Fibroblast of lung (primary cell): Measurements from ENCODE around the gene MYH9. TPM values are rescaled to one million over a fixed set of nuclear protein-coding genes. Genes with fewer than 3 reads are reported as not detected.

ENCODE experiments used
- DNase-seq, 2 donors: peaks; one replicate each; pipeline versions ENCODE4 v3.0.0 to v3.0.0-alpha.2; 2010; ENCODE audit warnings: low read depth in 2 of 2
- H2AFZ ChIP-seq: 2 replicates; pipeline ENCODE4 v1.5.1; 2012; ENCODE audit warnings: low read length, control low read depth, inconsistent platforms
- H3K27ac ChIP-seq: 2 replicates; pipeline ENCODE4 v1.5.1; 2011; ENCODE audit warnings: low read length, control low read depth; ENCODE audit not compliant: insufficient read depth
- H3K27me3 ChIP-seq: 2 replicates; pipeline ENCODE4 v1.5.1; 2011; ENCODE audit warnings: mild to moderate bottlenecking, low read length; ENCODE audit not compliant: control insufficient read depth, insufficient read depth
- H3K36me3 ChIP-seq: 2 replicates; pipeline ENCODE4 v1.5.1; 2011; ENCODE audit warnings: low read length; ENCODE audit not compliant: control insufficient read depth, insufficient read depth
- H3K4me1 ChIP-seq: 2 replicates; pipeline ENCODE4 v1.5.1; 2011; ENCODE audit warnings: low read length; ENCODE audit not compliant: control insufficient read depth, insufficient read depth; ENCODE audit errors: extremely low read depth
- H3K4me2 ChIP-seq: 2 replicates; pipeline ENCODE4 v1.5.1; 2011; ENCODE audit warnings: low read length, control low read depth; ENCODE audit not compliant: insufficient read depth; ENCODE audit errors: extremely low read depth
- H3K4me3 ChIP-seq, 4 experiments: fragments of 200-600 bp in 1 of 4; sonication (generic) in 1 of 4; replicated peaks in 1 of 4; 2 replicates each; pipeline ENCODE4 v1.5.1; 2011 to 2016; ENCODE audit warnings: low read length in 4 of 4, low read depth in 3 of 4, mild to moderate bottlenecking in 3 of 4, control low read depth in 2 of 4, inconsistent platforms in 1 of 4, mixed read lengths in 1 of 4; ENCODE audit not compliant: insufficient read depth in 1 of 4; ENCODE audit errors: control extremely low read depth in 1 of 4
- H3K79me2 ChIP-seq: 2 replicates; pipeline ENCODE4 v1.5.1; 2012; ENCODE audit warnings: mild to moderate bottlenecking, low read length, inconsistent platforms; ENCODE audit not compliant: control insufficient read depth, insufficient read depth
- H3K9ac ChIP-seq: 2 replicates; pipeline ENCODE4 v1.5.1; 2011; ENCODE audit warnings: mild to moderate bottlenecking, low read length, control low read depth; ENCODE audit not compliant: insufficient read depth
- H3K9me3 ChIP-seq: 2 replicates; pipeline ENCODE4 v1.5.1; 2012; ENCODE audit warnings: low read depth, low read length; ENCODE audit not compliant: control insufficient read depth, insufficient read depth
- H4K20me1 ChIP-seq: 2 replicates; pipeline ENCODE4 v1.5.1; 2011; ENCODE audit warnings: low read length; ENCODE audit not compliant: control insufficient read depth, insufficient read depth; ENCODE audit errors: extremely low read depth
- EZH2 ChIP-seq: IDR thresholded peaks from 2 replicates; pipeline ENCODE4 v1.5.1; 2012; ENCODE audit warnings: low read length, control low read depth, mild to moderate bottlenecking; ENCODE audit errors: missing control alignments
- polyA plus RNA-seq, 2 donors: library from polyadenylated mRNA; depleted of rRNA in 1 of 2; stranded (reverse) in 1 of 2; unstranded in 1 of 2; fragments of >200 nt; gene quantifications; 2 replicates each; pipeline ENCODE4 v1.2.1, GENCODE V29; 2011 to 2012; ENCODE audit warnings: missing spikeins in 1 of 2
- total RNA-seq: library from RNA; depleted of rRNA; stranded (reverse); fragments of >200 nt; gene quantifications from 2 replicates; pipeline ENCODE4 v1.2.1, GENCODE V29; 2014
- TF ChIP-seq, protein P1 (sequence below), 2 donors: IDR thresholded peaks in 1 of 2; conservative IDR thresholded peaks in 1 of 2; 1 replicate in 1 of 2; 2 replicates in 1 of 2; pipeline ENCODE4 v1.5.1; 2011 to 2012; ENCODE audit warnings: low read length in 2 of 2, control low read depth in 1 of 2, inconsistent platforms in 1 of 2, low read depth in 1 of 2, mild to moderate bottlenecking in 1 of 2

Gene MYH9
- total and polyA plus RNA-seq, 2 donors (not counting 1 experiment from before 2014, with no cell fraction given), result 677 to 796 TPM

DNA sequence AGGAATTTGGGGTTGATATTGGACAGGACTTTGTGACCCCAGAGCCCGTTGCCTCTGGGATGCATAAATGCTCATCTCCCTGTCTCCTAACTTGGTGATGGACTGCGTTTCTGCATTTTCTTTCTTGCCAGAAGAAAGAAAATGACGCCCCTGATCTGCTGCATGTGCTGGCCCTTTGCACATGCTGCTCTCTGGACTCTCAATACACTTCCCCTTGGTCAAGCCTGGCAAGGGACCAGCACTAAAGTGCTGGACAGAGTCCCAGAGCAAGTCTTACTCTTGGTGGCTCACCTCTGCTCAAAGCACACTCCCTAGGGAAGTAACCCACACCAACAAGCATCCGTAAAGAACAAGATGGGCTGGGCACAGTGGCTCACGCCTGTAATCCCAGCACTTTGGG, 40.7 kb downstream of the MYH9 start:
- H3K9me3 ChIP-seq, result no peaks in the 10 kb centered on the region
- H3K79me2 ChIP-seq, result peaks cover 95% of the 10 kb centered on the region
- H3K36me3 ChIP-seq, result peaks cover 22% of the 10 kb centered on the region
- no peaks in the 10 kb centered on the region for H3K27me3 ChIP-seq
- TF ChIP-seq, protein P1, sequence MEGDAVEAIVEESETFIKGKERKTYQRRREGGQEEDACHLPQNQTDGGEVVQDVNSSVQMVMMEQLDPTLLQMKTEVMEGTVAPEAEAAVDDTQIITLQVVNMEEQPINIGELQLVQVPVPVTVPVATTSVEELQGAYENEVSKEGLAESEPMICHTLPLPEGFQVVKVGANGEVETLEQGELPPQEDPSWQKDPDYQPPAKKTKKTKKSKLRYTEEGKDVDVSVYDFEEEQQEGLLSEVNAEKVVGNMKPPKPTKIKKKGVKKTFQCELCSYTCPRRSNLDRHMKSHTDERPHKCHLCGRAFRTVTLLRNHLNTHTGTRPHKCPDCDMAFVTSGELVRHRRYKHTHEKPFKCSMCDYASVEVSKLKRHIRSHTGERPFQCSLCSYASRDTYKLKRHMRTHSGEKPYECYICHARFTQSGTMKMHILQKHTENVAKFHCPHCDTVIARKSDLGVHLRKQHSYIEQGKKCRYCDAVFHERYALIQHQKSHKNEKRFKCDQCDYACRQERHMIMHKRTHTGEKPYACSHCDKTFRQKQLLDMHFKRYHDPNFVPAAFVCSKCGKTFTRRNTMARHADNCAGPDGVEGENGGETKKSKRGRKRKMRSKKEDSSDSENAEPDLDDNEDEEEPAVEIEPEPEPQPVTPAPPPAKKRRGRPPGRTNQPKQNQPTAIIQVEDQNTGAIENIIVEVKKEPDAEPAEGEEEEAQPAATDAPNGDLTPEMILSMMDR (conservative IDR thresholded peaks at IDR 0.05 in 1 of 2, IDR thresholded peaks at IDR 0.05 in 1 of 2; ENCODE audit: low read depth in 1 of 2, low read length in 2 of 2), result no peak
- no peak for TF ChIP-seq EZH2
- H3K9ac ChIP-seq, result no peak overlapping the region
- no peak overlapping the region for H3K27ac ChIP-seq
- peaks cover 40% of the 10 kb centered on the region for H3K4me1 ChIP-seq
- no peak overlapping the region for H3K4me2 ChIP-seq
- DNase-seq, result peak in 1 of 2 donors; percentile 54
- H2AFZ ChIP-seq, result no peak overlapping the region
- H3K4me3 ChIP-seq, result no peak overlapping the region
- H4K20me1 ChIP-seq, result peaks cover 5% of the 10 kb centered on the region

DNA sequence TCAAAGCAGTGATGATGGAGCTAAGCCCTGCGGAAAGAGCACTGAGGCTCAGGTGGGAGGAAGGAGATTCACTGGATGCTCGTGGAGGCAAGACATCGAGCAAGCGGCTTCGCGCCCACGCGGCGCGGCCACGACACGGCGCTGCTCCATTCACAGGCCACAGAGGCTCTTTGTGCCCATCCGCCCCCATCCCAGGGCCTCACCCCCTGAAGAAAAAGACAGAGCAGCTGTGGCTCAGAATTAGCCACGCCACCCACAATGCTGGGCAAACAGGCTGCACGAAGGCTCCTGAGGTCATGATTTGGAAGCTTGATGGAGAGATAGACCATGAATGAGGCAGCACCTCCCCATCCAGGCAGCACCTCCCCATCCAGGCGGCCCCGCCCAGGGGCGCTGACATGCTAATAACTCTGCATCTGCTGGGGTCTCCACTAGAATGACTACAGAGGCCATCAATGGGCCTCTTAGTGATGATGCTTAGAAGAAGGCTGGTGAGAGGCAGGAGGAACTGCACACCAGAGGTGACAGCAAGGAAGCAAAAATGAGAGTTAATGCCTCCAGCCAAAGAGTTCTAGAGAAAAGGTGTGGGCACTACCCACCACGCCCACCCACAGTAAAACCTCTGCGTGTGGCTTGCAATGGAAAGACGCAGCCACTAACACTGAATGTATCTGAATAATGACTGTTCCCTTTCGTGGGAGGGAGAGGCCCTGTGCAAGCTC, 43.5 kb downstream of the MYH9 start:
- no peaks in the 10 kb centered on the region for H3K27me3 ChIP-seq
- H3K4me3 ChIP-seq, result no peak overlapping the region
- peaks cover 42% of the 10 kb centered on the region for H3K4me1 ChIP-seq
- no peaks in the 10 kb centered on the region for H3K9me3 ChIP-seq
- H2AFZ ChIP-seq, result no peak overlapping the region
- H3K79me2 ChIP-seq, result peaks cover 94% of the 10 kb centered on the region
- peaks cover 3% of the 10 kb centered on the region for H4K20me1 ChIP-seq
- DNase-seq, result no peak
- H3K27ac ChIP-seq, result peak overlapping the region; percentile 34
- TF ChIP-seq, protein P1 (conservative IDR thresholded peaks at IDR 0.05 in 1 of 2, IDR thresholded peaks at IDR 0.05 in 1 of 2; ENCODE audit: low read depth in 1 of 2, low read length in 2 of 2), result no peak
- no peak for TF ChIP-seq EZH2
- no peak overlapping the region for H3K4me2 ChIP-seq
- peaks cover 30% of the 10 kb centered on the region for H3K36me3 ChIP-seq
- H3K9ac ChIP-seq, result no peak overlapping the region

DNA sequence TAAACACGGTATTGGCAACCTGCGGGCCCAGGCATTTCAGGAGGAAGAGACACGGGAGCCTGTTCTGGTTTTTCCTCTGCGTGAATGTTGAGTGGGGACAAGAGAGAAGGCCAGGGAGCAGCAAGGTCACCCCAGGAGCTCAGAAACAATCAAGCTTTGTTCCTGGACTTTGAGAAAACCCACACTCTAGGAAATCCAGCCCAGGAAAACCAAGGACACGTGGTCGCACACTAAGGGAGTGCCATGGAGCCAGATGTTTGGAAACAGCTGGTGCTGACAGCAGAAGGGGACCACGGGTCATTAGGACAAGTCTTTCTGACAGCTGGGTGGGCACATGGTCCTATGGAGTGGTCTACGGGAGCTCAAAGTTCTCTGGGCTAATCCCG, 44.1 kb downstream of the MYH9 start:
- no peak overlapping the region for H3K4me3 ChIP-seq
- peaks cover 3% of the 10 kb centered on the region for H4K20me1 ChIP-seq
- H3K9ac ChIP-seq, result no peak overlapping the region
- H2AFZ ChIP-seq, result no peak overlapping the region
- H3K9me3 ChIP-seq, result no peaks in the 10 kb centered on the region
- H3K79me2 ChIP-seq, result peaks cover 93% of the 10 kb centered on the region
- DNase-seq, result no peak
- H3K4me1 ChIP-seq, result peaks cover 44% of the 10 kb centered on the region
- TF ChIP-seq, protein P1 (conservative IDR thresholded peaks at IDR 0.05 in 1 of 2, IDR thresholded peaks at IDR 0.05 in 1 of 2; ENCODE audit: low read depth in 1 of 2, low read length in 2 of 2), result no peak
- no peak for TF ChIP-seq EZH2
- H3K27me3 ChIP-seq, result no peaks in the 10 kb centered on the region
- peak overlapping the region; percentile 34 for H3K27ac ChIP-seq
- H3K36me3 ChIP-seq, result peaks cover 26% of the 10 kb centered on the region
- H3K4me2 ChIP-seq, result no peak overlapping the region
